NCI-H748 (cell line): Measurements from ENCODE around the gene SCT.
A peak's percentile ranks its signal among the peaks of the same experiment; 100 is the strongest.

ENCODE experiments used
- DNase-seq: peaks from one replicate; lab custom pipeline; 2025; ENCODE audit not compliant: unreplicated experiment; lab: John Stamatoyannopoulos, UW

Gene SCT

GRCh38 chr11:623349-623869, 3.6 kb downstream of the SCT start:
- no peak for DNase-seq

DNA sequence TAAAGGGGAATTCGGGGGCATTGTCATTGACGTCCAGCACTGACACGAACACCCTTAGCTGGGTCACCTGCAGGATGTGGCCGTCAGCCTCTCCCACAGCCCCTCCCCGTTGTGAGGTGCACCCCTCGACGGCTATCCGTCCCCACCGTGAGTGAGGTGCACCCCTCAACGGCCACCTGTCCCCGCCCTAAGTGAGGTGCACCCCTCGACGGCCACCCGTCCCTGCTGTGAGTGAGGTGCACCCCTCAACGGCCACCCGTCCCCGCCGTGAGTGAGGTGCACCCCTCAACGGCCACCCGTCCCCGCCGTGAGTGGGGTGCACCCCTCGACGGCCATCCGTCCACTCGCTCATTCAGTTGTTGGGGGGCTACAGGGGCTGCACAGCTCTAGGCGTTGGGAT, 5.1 kb downstream of the SCT start:
- DNase-seq = no peak

DNA sequence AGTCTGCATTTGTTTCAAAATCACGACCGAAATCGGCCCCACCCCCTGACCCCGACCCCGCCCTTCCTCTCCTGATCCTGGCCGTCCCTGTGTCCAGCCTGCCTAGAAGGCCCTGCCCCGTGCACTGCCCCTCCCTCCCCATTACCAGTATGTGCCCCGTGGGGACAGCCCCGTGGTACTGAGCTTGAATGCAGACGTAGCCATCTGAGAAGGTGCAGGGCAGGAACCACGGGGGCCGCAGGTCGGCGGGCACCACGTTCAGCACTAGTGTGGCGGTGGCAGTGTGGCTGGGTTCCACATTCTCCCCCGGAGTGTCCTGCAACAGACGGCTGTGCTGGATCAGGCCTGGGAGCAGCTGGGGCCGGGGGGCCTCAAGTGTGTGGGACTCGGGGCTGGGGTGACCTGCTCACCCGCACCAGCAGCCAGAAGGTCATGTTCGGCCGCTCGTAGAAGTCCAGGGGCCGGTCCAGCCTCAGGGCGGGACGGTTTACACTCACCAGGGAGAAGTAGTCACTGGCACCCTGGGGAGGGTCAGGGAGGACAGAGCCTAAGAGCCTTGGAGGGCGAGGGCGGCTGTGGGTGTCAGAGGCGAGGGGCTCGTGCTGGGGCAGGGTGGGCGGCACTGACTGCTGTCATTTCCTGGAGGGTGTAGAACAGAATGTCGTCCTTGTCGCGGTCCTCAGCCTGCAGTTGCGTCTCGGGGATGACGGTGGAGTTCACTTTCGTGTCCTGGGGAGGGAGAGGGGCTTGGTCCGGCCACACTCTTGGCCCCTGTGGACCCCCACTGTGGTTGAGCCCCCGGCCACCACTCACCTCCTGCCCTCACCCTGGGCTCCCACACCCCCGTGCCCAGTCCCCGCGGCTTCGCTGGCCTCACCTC, 5.8 kb downstream of the SCT start:
- DNase-seq = no peak

DNA sequence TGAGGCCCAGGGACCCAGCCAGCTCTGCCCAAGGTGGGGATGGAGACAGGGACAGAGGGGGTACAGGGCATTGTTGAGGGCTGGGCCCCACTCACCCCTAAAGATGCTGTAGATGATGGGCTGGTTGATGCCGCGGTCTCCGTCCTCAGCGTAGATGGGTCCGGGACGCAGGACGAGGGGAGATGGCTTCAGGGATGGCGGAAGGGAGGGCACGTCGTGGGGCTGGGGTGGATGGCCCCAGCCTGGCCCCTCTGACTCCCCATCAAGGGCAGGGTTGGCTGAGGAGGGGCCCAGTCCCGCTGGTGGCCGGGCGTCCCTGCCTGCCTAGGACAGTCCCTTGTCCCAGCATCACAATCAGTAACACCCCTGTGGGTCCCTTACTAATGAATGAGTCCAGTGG, 6.8 kb downstream of the SCT start:
- DNase-seq = no peak

GRCh38 chr11:619628-620050, 7.3 kb downstream of the SCT start:
- no peak for DNase-seq

DNA sequence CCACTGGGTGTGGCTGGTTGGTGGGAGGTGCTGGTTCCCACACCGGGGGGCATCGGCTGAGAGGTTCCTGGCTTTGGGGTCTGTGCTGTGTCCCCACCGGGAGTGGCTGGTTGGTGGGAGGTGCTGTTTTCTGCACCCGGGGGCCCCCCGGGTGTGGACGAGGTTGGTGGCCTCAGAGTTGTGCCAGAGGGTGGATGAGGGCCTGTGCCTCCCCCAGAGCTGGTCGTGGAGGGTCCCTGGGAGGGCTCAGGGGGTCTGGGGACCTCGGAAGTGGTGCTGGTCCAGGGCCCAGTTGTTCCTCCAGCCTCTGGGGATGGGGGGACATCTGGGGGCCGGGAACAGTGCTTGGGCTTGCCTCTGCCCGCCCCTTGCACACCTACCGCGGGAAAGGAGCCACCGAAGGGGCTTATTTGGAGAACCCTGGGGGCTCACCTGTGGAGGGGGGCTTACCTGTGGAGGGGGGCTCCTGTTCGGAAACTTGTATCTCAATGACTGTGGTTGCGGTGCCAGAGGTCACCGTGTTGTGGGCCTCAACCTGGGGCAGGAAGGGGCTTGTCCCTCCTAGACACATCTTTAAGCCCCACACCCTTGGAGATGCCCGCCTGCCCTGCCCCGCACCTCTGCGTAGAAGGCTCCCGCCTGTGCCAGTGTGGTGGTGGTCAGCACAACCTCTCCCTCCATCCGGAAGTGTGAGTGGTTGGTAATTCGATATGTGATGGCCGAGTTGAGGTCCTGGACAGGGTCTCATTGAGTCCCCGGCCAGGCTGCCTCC, 7.9 kb downstream of the SCT start:
- no peak for DNase-seq

GRCh38 chr11:617912-618682, 8.9 kb downstream of the SCT start:
- DNase-seq = no peak

- DNase-seq = no peak
Observed at GRCh38 chr11:617199-617911, 9.6 kb downstream of the SCT start.

GRCh38 chr11:616320-617198, 10.4 kb downstream of the SCT start:
- DNase-seq = no peak

- DNase-seq = peak; percentile 92
Observed at GRCh38 chr11:615504-616319, 11.3 kb downstream of the SCT start, which contains the start of gene IRF7. Gene IRF7 (minus strand): TSS chr11:615950. CDS start chr11:615364, 586 bp downstream.

- no peak for DNase-seq
Observed at GRCh38 chr11:614623-615503, 12.1 kb downstream of the SCT start.

DNA sequence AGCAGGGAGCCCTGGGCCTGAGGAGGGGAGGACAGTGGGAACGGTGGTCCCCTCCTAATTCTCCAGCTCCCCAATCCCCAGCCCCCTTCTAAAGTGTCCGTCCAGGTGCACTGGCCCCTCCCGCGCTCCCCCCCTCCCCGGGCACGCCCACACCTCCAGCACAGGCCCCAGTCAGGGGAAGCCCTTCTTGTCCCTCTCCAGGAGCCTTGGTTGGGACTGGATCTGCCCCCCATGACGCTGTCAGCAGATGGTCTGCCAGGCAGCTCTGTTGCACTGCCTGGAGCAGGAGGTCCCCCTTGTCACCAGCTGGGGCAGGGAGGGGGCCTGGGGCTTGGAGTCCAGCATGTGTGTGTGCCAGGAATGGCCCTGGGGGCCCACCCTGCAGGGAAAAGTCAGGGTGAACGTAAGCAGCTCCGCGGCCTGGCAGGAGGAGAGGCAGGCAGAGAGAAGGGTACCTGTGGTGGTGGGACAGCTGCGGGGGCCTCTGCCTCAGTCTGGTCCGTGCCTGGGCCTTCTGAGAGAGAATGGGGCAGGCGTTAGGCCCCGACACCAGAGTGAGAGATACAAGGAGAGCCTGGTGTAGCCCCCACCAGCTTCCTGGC, 12.9 kb downstream of the SCT start:
- no peak for DNase-seq

GRCh38 chr11:613369-613968, 13.5 kb downstream of the SCT start:
- peak; percentile 65 for DNase-seq

- no peak for DNase-seq
Observed at GRCh38 chr11:612961-613300, 14.1 kb downstream of the SCT start.

DNA sequence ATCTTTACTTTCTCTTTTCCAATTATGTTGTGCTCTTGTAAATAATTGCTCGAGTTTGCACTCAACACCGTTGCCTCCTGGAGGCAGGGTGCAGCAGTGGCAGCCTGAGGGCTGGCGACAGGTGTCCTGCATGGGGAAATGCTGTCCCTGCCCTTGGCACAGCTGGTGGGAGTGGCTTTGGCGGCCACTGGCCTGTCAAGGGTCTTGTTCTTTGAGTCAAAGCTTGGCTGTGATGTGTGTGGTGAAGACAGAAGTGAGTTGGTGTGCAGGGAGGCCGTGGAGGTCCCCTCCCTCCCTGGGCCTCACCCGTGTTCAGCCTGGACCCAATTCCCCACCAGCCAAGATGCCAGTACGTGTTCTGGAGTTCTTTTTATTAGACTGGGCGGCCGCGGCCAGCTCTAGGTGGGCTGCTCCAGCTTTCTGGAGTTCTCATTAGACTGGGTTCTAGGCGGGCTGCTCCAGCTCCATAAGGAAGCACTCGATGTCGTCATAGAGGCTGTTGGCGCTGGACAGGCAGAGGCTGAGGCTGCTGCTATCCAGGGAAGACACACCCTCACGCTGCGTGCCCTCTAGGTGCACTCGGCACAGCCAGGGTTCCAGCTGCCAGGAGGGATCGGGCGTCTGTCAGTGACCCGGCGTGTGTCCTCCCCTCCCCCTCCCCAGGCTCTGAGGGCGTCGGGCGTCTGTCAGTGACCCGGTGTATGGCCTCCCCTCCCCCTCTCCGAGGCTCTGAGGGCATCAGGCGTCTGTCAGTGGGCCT, 14.6 kb downstream of the SCT start:
- peak; percentile 37 for DNase-seq
